ENCODE measurements around the gene ATG9A. TPM values are rescaled to one million over a fixed set of nuclear protein-coding genes. Genes with fewer than 3 reads are reported as not detected.

The ATG9A gene
- polyA plus RNA-seq, 4 donors: 8.1 to 44.1 (median 23.5) TPM

DNA sequence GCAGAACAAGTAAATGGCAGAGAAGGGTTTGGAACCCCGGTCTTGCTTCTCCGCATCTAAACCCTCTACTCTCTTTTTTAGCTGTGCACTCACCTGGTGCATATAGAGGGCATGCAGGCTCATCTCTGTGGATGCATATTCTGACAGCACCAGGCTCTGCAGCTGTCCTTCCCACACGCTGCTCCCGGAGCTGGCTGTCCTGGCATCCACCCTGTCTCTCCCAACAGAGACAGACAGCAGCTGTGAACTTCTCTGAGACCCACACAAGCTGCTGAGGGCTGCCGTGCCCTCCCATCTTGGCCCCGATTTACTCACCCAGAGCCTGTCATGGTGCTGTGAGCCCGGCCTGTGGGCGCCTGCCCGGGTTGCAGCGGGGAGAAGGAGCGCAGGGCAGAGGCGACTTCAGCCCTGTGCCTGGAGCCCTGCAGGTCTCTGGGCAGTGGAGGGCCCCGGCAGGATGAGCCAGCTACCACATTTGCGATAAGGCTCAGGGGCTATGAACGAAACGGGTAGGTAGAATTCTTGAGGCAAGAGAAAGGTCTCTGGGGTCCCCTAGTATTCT, 7.4 kb downstream of the ATG9A start:
- peaks cover 14 to 72% (median 34%) of the 10 kb centered on the region in 3 donors for H3K36me3 ChIP-seq (ENCODE audit: control insufficient read depth in 3 of 3, insufficient read depth in 2 of 3, low read depth in 1 of 3, low read length in 3 of 3)
- no peak overlapping the region for H3K4me3 ChIP-seq (ENCODE audit: low read depth in 1 of 3, low read length in 3 of 3)
- no peak for DNase-seq
- H3K27me3 ChIP-seq (ENCODE audit: control insufficient read depth in 3 of 3, insufficient read depth in 3 of 3, low read length in 3 of 3): no peaks in the 10 kb centered on the region
- H3K27ac ChIP-seq (ENCODE audit: low read depth in 1 of 3, low read length in 2 of 3): no peak overlapping the region
- no peaks in the 10 kb centered on the region for H3K9me3 ChIP-seq (ENCODE audit: control insufficient read depth in 2 of 2, insufficient read depth in 1 of 2, low read depth in 1 of 2, low read length in 1 of 2)
- H3K4me1 ChIP-seq (ENCODE audit: control insufficient read depth in 3 of 3, insufficient read depth in 2 of 3, low read depth in 1 of 3, low read length in 2 of 3): peaks cover 4 to 28% (median 5%) of the 10 kb centered on the region in 3 donors
- no peak for FAIRE-seq
- 91 to 98% (median 95%) methylated on average over 16 of the region's 16 CpGs for WGBS, 3 donors

- WGBS, 3 donors: 94 to 96% (median 96%) methylated on average over 19 of the region's 19 CpGs
- Histone ChIP-seq H3K4me1 (ENCODE audit: control insufficient read depth in 3 of 3, insufficient read depth in 2 of 3, low read depth in 1 of 3, low read length in 2 of 3) (peaks cover 4 to 38% (median 5%) of the 10 kb centered on the region in 3 donors), H3K27ac (ENCODE audit: low read depth in 1 of 3, low read length in 2 of 3) (no peak overlapping the region), H3K36me3 (ENCODE audit: control insufficient read depth in 3 of 3, insufficient read depth in 2 of 3, low read depth in 1 of 3, low read length in 3 of 3) (peaks cover 14 to 72% (median 34%) of the 10 kb centered on the region in 3 donors), H3K9me3 (ENCODE audit: control insufficient read depth in 2 of 2, insufficient read depth in 1 of 2, low read depth in 1 of 2, low read length in 1 of 2) (no peaks in the 10 kb centered on the region), H3K4me3 (ENCODE audit: low read depth in 1 of 3, low read length in 3 of 3) (no peak overlapping the region), H3K27me3 (ENCODE audit: control insufficient read depth in 3 of 3, insufficient read depth in 3 of 3, low read length in 3 of 3) (no peaks in the 10 kb centered on the region)
- FAIRE-seq (no peak), DNase-seq (no peak)
These were observed 8.6 kb downstream of the ATG9A start for GRCh38 chr2:219220652-219221402.

DNA sequence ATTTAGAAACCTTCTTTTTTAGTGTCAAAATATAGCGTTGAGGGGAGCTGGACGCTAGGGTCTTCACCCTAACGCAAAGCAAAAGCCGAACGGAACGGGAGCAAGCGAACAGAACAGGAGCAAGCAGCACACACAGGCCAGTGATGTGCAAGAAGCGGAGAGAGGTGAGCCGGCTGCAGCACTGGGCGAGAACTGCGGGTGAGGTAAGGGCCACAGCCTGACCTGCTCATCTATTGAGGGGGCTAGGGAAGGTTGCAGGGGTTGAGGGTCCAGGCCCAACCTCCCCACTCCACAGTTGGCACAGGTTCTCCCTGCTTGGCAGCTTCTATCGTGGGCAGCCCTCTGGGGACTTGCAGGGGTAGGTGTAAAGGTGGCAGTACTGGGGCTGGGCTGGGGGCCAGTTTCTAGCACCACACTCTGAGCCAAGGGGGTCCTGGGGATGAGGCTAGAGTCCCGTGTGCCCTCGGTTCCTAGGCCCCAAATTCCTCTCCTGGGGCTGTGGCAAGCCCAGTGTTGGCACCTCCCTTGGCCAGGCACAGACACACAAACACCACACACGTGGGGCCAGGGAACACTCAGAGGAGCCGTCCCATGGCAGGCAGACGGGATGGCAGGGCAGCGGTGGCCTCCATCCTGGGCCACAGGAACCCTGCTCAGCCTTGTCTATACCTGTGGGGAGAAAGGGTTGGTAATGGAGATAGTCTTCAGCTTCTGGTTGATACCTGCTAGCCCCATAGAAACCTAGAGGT, 9.5 kb downstream of the ATG9A start:
- H3K27ac ChIP-seq (ENCODE audit: low read depth in 1 of 3, low read length in 2 of 3): peak overlapping the region in 1 of 3 donors; percentile 85
- H3K9me3 ChIP-seq (ENCODE audit: control insufficient read depth in 2 of 2, insufficient read depth in 1 of 2, low read depth in 1 of 2, low read length in 1 of 2): no peaks in the 10 kb centered on the region
- H3K4me1 ChIP-seq (ENCODE audit: control insufficient read depth in 3 of 3, insufficient read depth in 2 of 3, low read depth in 1 of 3, low read length in 2 of 3): peaks cover 4 to 38% (median 5%) of the 10 kb centered on the region in 3 donors
- peaks cover 11 to 70% (median 26%) of the 10 kb centered on the region in 3 donors for H3K36me3 ChIP-seq (ENCODE audit: control insufficient read depth in 3 of 3, insufficient read depth in 2 of 3, low read depth in 1 of 3, low read length in 3 of 3)
- H3K4me3 ChIP-seq (ENCODE audit: low read depth in 1 of 3, low read length in 3 of 3): no peak overlapping the region
- H3K27me3 ChIP-seq (ENCODE audit: control insufficient read depth in 3 of 3, insufficient read depth in 3 of 3, low read length in 3 of 3): no peaks in the 10 kb centered on the region
- 91 to 95% (median 95%) methylated on average over 18 of the region's 18 CpGs for WGBS, 3 donors
- DNase-seq: no peak
- FAIRE-seq: no peak

DNA sequence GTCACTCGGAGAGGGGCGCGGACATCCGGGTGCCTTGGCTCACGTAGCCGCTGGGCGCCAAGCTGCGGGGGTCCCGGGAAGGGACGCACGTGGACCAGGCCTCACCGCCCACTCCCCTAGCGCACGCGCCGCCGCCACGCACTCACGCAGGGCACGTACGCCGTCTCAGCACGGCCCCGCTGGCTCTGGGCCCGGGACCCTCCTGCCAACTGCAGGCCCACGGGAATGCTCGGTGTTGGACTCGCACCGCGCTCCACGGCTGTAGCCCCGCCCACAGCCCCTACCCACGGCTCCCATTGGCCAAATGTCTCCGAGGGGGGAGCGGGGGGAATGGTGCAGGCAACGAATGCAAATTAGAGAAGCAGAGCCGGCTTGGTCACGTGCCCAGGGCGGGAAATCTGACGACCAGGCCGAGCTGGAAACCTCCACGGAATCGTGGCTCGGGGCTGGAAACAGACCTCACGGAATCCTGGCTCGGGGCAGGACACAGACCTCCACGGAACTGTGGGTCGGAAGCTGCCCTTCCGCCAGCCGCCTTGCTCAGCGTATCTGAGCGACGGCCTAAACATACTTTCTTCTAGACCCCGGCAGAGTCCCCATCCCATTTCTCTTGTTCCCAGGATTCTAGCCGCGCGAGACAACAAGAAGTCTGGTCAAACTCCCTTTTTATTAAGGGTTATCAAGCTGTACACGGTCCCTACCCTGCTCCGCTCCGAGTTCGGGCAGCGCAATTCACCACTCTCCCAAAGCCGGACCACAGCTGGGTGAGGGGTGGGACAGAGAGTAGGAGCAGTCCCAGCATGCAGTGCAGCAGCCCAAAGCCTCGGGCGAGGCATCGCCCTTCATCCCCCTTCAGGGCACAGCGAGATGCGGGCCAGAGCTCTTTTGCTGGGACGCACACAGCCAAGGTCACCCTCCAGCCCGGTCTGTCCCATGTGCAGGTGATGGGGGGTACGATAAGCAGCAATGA, 10.4 kb downstream of the ATG9A start, which contains the start of gene ABCB6:
ABCB6 (minus strand) TSS at position 227 of the 970 bp plus-strand sequence. CDS start 285 bp downstream, outside the sequence.
- H3K4me1 ChIP-seq (ENCODE audit: control insufficient read depth in 3 of 3, insufficient read depth in 2 of 3, low read depth in 1 of 3, low read length in 2 of 3): peaks cover 4 to 38% (median 5%) of the 10 kb centered on the region in 3 donors
- peak within 1 kb of the TSS; percentile 46 to 58 (median 57) for H3K4me3 ChIP-seq (ENCODE audit: low read depth in 1 of 3, low read length in 3 of 3)
- no peaks in the 10 kb centered on the region for H3K9me3 ChIP-seq (ENCODE audit: control insufficient read depth in 2 of 2, insufficient read depth in 1 of 2, low read depth in 1 of 2, low read length in 1 of 2)
- 13 to 26% (median 22%) methylated on average over 59 to 71 of the region's 71 CpGs for WGBS, 3 donors
- FAIRE-seq: no peak
- H3K27ac ChIP-seq (ENCODE audit: low read depth in 1 of 3, low read length in 2 of 3): peak within 1 kb of the TSS; percentile 85 to 96 (median 90)
- H3K27me3 ChIP-seq (ENCODE audit: control insufficient read depth in 3 of 3, insufficient read depth in 3 of 3, low read length in 3 of 3): no peaks in the 10 kb centered on the region
- DNase-seq: peak; percentile 91 to 93
- H3K36me3 ChIP-seq (ENCODE audit: control insufficient read depth in 3 of 3, insufficient read depth in 2 of 3, low read depth in 1 of 3, low read length in 3 of 3): peaks cover 8 to 70% (median 19%) of the 10 kb centered on the region in 3 donors

- no peaks in the 10 kb centered on the region for H3K27me3 ChIP-seq (ENCODE audit: control insufficient read depth in 3 of 3, insufficient read depth in 3 of 3, low read length in 3 of 3)
- peak overlapping the region; percentile 85 to 96 (median 90) for H3K27ac ChIP-seq (ENCODE audit: low read depth in 1 of 3, low read length in 2 of 3)
- peak; percentile 59 to 80 for DNase-seq
- no peak for FAIRE-seq
- H3K4me1 ChIP-seq (ENCODE audit: control insufficient read depth in 3 of 3, insufficient read depth in 2 of 3, low read depth in 1 of 3, low read length in 2 of 3): peaks cover 4 to 38% (median 5%) of the 10 kb centered on the region in 3 donors
- WGBS, 3 donors: 0 to 2% (median 1%) methylated on average over 28 to 37 of the region's 37 CpGs
- H3K9me3 ChIP-seq (ENCODE audit: control insufficient read depth in 2 of 2, insufficient read depth in 1 of 2, low read depth in 1 of 2, low read length in 1 of 2): no peaks in the 10 kb centered on the region
- peaks cover 8 to 70% (median 15%) of the 10 kb centered on the region in 3 donors for H3K36me3 ChIP-seq (ENCODE audit: control insufficient read depth in 3 of 3, insufficient read depth in 2 of 3, low read depth in 1 of 3, low read length in 3 of 3)
- peak overlapping the region; percentile 46 to 58 (median 57) for H3K4me3 ChIP-seq (ENCODE audit: low read depth in 1 of 3, low read length in 3 of 3)
These were observed 11.2 kb downstream of the ATG9A start for GRCh38 chr2:219218217-219218731.

DNA sequence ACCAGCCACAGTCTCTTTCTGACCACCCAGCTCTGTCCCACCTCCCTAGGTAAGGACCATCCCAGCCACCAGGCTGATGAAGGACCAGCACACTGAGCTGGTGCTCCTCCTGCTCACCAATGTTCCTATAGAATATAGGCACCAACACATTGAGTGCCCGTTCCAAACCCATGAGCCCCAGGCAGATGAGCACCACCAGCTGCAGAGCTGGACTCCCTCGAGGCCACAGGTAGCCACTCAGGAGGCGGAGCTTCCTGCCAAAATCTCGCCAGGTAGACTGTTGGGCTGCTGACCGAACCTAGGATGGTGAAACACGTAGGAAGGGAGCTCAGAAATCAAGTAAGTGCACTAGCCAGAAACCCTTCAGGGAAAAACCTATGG, 12.9 kb downstream of the ATG9A start:
- H3K4me1 ChIP-seq (ENCODE audit: control insufficient read depth in 3 of 3, insufficient read depth in 2 of 3, low read depth in 1 of 3, low read length in 2 of 3): peaks cover 4 to 38% (median 5%) of the 10 kb centered on the region in 3 donors
- H3K4me3 ChIP-seq (ENCODE audit: low read depth in 1 of 3, low read length in 3 of 3): no peak overlapping the region
- H3K36me3 ChIP-seq (ENCODE audit: control insufficient read depth in 3 of 3, insufficient read depth in 2 of 3, low read depth in 1 of 3, low read length in 3 of 3): peaks cover 8 to 67% (median 8%) of the 10 kb centered on the region in 3 donors
- no peak overlapping the region for H3K27ac ChIP-seq (ENCODE audit: low read depth in 1 of 3, low read length in 2 of 3)
- FAIRE-seq (no peak), DNase-seq (no peak)
- H3K9me3 ChIP-seq (ENCODE audit: control insufficient read depth in 2 of 2, insufficient read depth in 1 of 2, low read depth in 1 of 2, low read length in 1 of 2): no peaks in the 10 kb centered on the region
- H3K27me3 ChIP-seq (ENCODE audit: control insufficient read depth in 3 of 3, insufficient read depth in 3 of 3, low read length in 3 of 3): no peaks in the 10 kb centered on the region
- WGBS, 3 donors: 87 to 90% (median 89%) methylated on average over 6 of the region's 6 CpGs

DNA sequence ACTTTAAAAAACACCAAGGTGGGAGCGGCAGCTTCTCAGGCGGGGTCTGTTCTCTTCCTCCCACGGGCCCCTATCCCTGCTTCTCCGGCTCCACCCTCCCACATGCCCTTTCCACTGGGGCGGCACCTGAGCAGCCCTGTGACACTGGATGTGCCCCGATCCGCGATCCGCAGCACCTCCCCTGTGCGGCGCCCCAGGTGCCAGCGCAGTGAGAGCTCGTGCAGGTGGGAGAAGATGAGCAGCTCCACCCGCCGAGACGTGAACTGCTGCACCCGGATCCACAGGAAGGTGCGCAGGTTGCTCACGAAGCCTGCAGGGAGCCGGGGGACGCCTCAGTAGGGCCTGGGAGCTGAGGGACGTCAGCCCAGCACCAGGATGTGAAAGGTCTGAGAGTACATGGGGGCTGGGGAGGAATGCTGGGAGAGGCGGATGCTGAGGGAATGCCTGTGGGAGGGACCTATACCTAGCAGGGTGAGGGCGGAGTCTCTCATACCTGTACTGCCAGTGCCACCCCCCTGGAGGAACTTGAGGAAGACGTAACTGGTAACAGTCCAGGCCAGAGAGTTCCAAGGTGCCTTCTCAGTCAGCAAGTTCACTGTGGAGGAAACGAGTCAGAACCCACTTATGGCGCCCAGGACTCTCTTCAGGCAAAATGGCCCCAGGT, 13.4 kb downstream of the ATG9A start:
- H3K9me3 ChIP-seq (ENCODE audit: control insufficient read depth in 2 of 2, insufficient read depth in 1 of 2, low read depth in 1 of 2, low read length in 1 of 2): no peaks in the 10 kb centered on the region
- FAIRE-seq: no peak
- H3K36me3 ChIP-seq (ENCODE audit: control insufficient read depth in 3 of 3, insufficient read depth in 2 of 3, low read depth in 1 of 3, low read length in 3 of 3): peaks cover 5 to 68% (median 7%) of the 10 kb centered on the region in 3 donors

More for the DNA sequence above, 13.4 kb downstream of the ATG9A start:
- no peak for DNase-seq
- WGBS, 3 donors: 90 to 92% (median 92%) methylated on average over 23 to 27 of the region's 27 CpGs
- Histone ChIP-seq H3K27ac (ENCODE audit: low read depth in 1 of 3, low read length in 2 of 3) (no peak overlapping the region), H3K4me3 (ENCODE audit: low read depth in 1 of 3, low read length in 3 of 3) (no peak overlapping the region), H3K4me1 (ENCODE audit: control insufficient read depth in 3 of 3, insufficient read depth in 2 of 3, low read depth in 1 of 3, low read length in 2 of 3) (peaks cover 4 to 38% (median 5%) of the 10 kb centered on the region in 3 donors), H3K27me3 (ENCODE audit: control insufficient read depth in 3 of 3, insufficient read depth in 3 of 3, low read length in 3 of 3) (no peaks in the 10 kb centered on the region)

All from small intestine (tissue), 7 donors.